ENCODE results near the gene FOXL2NB.

FOXL2NB gene

GRCh38 chr3:138944929-138945708 is 1.9 kb upstream of the FOXL2NB start:
- Histone ChIP-seq H3F3A (ENCODE audit: control insufficient read depth, insufficient read depth) (no peaks in the 10 kb centered on the region), H3K27me3 (ENCODE audit: control insufficient read depth, low read length) (peaks cover 62% of the 10 kb centered on the region), H3K9me3 (ENCODE audit: control insufficient read depth, insufficient read depth, low read length) (no peaks in the 10 kb centered on the region), H4K20me1 (ENCODE audit: control insufficient read depth, insufficient read depth, low read depth, low read length) (no peaks in the 10 kb centered on the region), H3K4me3 (ENCODE audit: low read length) (no peak overlapping the region), H3K4me1 (ENCODE audit: control insufficient read depth, low read length) (peaks cover 6% of the 10 kb centered on the region; the same call in 1 of the 2 replicates), H3K9me2 (replicated peaks; ENCODE audit: control insufficient read depth, low read length) (no peaks in the 10 kb centered on the region), H3K4me2 (ENCODE audit: low read length) (no peak overlapping the region), H3K79me2 (ENCODE audit: control insufficient read depth, low read length) (no peaks in the 10 kb centered on the region), H3K36me3 (ENCODE audit: control insufficient read depth, low read length) (no peaks in the 10 kb centered on the region), H3K27ac (ENCODE audit: low read depth, low read length) (no peak overlapping the region)
- TF ChIP-seq EZH2phosphoT487 (IDR thresholded peaks at IDR 0.05; ENCODE audit: borderline replicate concordance, low read length), result no peak
- TF ChIP-seq, protein P1, sequence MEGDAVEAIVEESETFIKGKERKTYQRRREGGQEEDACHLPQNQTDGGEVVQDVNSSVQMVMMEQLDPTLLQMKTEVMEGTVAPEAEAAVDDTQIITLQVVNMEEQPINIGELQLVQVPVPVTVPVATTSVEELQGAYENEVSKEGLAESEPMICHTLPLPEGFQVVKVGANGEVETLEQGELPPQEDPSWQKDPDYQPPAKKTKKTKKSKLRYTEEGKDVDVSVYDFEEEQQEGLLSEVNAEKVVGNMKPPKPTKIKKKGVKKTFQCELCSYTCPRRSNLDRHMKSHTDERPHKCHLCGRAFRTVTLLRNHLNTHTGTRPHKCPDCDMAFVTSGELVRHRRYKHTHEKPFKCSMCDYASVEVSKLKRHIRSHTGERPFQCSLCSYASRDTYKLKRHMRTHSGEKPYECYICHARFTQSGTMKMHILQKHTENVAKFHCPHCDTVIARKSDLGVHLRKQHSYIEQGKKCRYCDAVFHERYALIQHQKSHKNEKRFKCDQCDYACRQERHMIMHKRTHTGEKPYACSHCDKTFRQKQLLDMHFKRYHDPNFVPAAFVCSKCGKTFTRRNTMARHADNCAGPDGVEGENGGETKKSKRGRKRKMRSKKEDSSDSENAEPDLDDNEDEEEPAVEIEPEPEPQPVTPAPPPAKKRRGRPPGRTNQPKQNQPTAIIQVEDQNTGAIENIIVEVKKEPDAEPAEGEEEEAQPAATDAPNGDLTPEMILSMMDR (IDR thresholded peaks at IDR 0.05; ENCODE audit: low read depth, low read length, poor library complexity, severe bottlenecking), result no peak

DNA sequence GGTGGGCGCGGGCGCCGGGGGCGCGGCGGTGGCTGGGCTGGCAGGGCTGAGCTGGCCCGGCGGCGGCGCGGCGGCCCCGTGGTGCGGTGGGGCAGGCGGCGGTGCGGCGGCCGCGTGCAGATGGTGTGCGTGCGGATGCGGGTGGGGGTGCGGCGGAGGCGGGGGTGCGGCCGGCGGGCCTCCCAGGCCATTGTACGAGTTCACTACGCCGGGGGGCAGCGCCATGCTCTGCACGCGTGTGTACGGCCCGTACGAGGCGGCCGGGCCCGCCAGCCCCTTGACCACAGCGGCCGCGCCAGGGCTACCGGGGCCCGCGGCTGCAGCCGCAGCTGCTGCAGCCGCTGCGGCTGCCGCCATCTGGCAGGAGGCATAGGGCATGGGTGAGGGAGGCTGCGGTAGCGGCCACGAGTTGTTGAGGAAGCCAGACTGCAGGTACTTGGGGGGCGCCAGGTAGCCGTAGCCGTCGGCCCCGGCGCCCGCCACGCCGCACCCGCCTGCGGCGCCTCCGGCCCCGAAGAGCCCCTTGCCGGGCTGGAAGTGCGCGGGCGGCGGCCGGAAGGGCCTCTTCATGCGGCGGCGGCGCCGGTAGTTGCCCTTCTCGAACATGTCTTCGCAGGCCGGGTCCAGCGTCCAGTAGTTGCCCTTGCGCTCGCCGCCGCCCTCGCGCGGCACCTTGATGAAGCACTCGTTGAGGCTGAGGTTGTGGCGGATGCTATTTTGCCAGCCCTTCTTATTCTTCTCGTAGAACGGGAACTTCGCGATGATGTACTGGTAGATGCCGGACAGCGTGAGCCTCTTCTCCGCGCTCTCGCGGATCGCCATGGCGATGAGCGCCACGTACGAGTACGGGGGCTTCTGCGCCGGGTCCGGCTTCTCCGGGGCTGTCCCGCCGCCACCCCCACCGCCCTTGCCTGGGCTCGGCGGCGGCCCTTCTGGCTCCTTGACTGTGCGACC is 1.0 kb upstream of the FOXL2NB start:
- Histone ChIP-seq H3F3A (ENCODE audit: control insufficient read depth, insufficient read depth) (no peaks in the 10 kb centered on the region), H3K4me3 (ENCODE audit: low read length) (no peak overlapping the region), H3K4me1 (ENCODE audit: control insufficient read depth, low read length) (peaks cover 6% of the 10 kb centered on the region; the same call in 1 of the 2 replicates), H4K20me1 (ENCODE audit: control insufficient read depth, insufficient read depth, low read depth, low read length) (no peaks in the 10 kb centered on the region), H3K79me2 (ENCODE audit: control insufficient read depth, low read length) (no peaks in the 10 kb centered on the region), H3K36me3 (ENCODE audit: control insufficient read depth, low read length) (no peaks in the 10 kb centered on the region), H3K4me2 (ENCODE audit: low read length) (no peak overlapping the region), H3K9me2 (replicated peaks; ENCODE audit: control insufficient read depth, low read length) (no peaks in the 10 kb centered on the region), H3K9me3 (ENCODE audit: control insufficient read depth, insufficient read depth, low read length) (no peaks in the 10 kb centered on the region), H3K27ac (ENCODE audit: low read depth, low read length) (no peak overlapping the region), H3K27me3 (ENCODE audit: control insufficient read depth, low read length) (peaks cover 65% of the 10 kb centered on the region)
- TF ChIP-seq EZH2phosphoT487 (IDR thresholded peaks at IDR 0.05; ENCODE audit: borderline replicate concordance, low read length), result no peak
- TF ChIP-seq, protein P1 (IDR thresholded peaks at IDR 0.05; ENCODE audit: low read depth, low read length, poor library complexity, severe bottlenecking), result no peak

DNA sequence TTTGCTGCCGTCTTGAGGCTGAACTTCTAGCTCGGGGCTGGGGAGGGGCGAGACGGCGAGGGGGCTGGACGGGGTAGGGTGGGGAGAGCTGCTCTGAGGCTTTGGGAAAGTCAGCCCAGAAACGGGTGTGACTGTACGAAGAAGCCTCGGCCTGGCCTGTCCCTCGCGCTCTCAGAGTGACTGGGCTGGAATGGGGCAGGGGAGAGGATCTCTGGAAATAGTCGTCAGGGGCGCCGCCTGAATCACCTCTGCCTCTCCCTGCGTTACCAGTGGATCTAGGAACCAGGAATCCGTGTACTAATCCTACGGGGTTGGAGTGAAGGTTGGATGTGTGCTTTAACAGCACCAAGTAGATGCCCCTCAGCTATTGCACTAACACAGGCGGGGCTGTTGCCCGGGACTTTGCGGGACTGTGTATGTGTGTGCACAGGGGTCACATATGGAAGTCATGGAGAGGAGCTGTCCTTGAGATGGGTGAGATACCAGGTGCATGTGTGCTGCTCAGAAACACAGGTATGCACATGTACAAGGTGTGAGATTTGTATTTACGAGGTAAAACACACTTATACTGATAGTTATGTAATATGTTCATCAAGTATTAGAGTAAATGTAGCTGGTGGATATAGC is 591 bp downstream of the FOXL2NB start:
- Histone ChIP-seq H3F3A (ENCODE audit: control insufficient read depth, insufficient read depth) (no peaks in the 10 kb centered on the region), H3K9me2 (replicated peaks; ENCODE audit: control insufficient read depth, low read length) (no peaks in the 10 kb centered on the region), H3K36me3 (ENCODE audit: control insufficient read depth, low read length) (no peaks in the 10 kb centered on the region), H3K79me2 (ENCODE audit: control insufficient read depth, low read length) (no peaks in the 10 kb centered on the region), H3K4me2 (ENCODE audit: low read length) (no peak overlapping the region), H3K27me3 (ENCODE audit: control insufficient read depth, low read length) (peaks cover 68% of the 10 kb centered on the region), H3K27ac (ENCODE audit: low read depth, low read length) (no peak overlapping the region), H3K9me3 (ENCODE audit: control insufficient read depth, insufficient read depth, low read length) (no peaks in the 10 kb centered on the region), H3K4me1 (ENCODE audit: control insufficient read depth, low read length) (peaks cover 6% of the 10 kb centered on the region; the same call in 1 of the 2 replicates), H4K20me1 (ENCODE audit: control insufficient read depth, insufficient read depth, low read depth, low read length) (no peaks in the 10 kb centered on the region), H3K4me3 (ENCODE audit: low read length) (no peak overlapping the region)
- TF ChIP-seq, protein P1 (IDR thresholded peaks at IDR 0.05; ENCODE audit: low read depth, low read length, poor library complexity, severe bottlenecking), result no peak
- TF ChIP-seq EZH2phosphoT487 (IDR thresholded peaks at IDR 0.05; ENCODE audit: borderline replicate concordance, low read length), result no peak
